HG03066 (cell line): ENCODE measurements around the gene CLTC.

Source experiments
- ATAC-seq: cut with Tn5 transposase; IDR thresholded peaks from one replicate; pipeline ENCODE4 v1.9.1; 2021; ENCODE audit warnings: low read depth; ENCODE audit not compliant: unreplicated experiment

CLTC gene

DNA sequence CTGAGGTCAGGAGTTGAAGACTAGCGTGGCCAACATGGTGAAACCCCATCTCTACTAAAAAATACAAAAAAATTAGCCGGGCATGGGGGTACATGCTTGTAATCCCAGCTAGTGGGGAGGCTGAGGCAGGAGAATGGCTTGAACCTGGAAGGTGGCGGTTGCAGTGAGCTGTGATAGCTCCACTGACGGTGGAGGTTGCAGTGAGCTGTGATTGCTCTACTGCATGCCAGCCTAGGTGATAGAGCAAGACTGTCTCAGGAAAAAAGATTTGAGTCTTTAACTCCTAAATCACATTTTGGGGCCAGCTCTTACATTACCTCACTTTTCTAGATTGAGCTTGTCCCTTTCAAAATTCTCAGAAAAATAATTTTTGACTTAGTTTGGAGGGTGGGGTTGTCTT, 102.9 kb downstream of the CLTC start:
- no peak for ATAC-seq

DNA sequence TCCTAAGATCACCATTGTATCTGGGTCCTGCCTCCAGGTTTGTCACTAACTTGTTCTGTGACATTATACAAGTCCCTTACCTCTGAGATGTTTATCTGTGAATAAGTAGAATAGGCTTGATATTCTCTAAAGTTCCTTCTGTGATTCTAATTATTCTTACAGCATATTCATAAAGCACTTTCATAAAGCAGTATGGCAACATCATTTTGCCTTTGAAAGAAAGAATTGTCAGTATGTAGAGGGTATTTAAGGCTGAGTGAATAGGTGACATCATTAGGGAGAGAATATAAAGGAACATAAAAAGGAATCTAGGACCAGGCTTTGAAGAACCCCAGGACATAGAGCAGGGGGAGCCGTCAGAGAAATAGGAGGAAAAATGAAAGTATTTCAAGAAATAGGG, 103.3 kb downstream of the CLTC start:
- ATAC-seq: no peak

DNA sequence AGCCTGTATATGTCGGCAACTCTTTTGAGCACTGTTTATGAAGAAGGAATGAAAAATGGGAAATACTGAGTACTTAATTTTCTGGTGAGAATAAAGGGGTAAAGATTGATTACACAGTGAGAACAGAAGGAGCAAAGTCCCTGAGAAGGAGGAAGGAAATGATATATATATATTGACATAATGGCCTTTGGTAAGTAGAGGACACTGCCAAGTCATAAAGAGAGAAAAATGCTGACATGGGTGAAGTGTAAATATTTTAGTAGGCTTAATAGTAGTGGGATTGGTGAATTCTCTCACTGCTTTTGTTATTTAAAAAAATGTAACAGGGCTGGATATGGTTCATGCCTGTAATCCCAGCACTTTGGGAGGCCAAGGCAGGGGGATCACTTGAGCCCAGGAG, 103.9 kb downstream of the CLTC start:
- ATAC-seq: no peak

DNA sequence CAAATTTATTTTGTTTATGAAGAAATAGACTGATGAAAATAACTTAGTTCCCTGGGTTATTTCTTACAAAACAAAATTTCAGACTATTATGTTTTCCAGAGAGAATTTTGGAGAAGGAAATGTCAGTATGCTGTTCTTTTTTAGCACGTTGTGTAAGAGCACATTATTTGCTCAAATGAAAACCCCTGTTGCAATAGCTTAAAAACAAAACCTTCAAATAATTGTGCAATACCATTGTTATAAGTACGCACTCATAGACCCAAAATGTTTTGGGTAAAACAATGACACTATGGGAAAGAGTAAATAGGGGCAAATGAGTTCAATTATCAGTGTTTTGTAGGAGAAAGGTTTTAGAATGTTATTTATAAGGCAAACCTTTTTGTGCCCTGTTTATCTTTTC, 106.0 kb downstream of the CLTC start:
- ATAC-seq: no peak

DNA sequence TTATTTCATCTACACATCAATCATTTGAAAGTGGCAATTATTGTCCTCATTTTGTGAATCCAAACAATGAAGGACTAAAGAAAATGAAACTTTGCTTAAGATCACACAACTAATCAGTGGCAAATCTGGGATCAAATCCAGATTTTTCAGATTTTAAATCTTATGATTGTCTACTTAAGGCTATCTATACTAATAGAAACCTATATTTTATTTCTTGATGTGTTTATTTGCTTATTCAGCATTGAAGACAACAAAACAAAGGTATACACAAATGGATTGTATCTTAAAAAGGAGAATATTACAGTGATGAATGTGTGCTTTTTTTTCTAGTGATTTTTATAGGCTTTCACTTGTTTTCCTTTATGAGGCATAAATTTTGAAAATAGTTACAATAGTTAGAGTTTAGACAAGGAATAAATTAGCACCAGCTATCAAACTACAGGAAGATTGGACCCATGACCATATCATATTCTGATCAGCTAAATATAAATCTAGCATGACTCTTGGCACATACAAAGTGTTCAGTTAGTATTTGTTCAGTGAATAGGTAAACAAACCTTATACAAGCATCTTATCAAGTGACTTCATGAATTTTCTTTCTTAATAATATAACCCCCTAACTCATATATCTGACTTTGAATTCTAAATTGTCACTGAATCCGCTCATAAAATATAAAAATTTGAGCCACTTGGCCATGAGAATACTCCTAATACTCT, 108.3 kb downstream of the CLTC start:
- no peak for ATAC-seq

DNA sequence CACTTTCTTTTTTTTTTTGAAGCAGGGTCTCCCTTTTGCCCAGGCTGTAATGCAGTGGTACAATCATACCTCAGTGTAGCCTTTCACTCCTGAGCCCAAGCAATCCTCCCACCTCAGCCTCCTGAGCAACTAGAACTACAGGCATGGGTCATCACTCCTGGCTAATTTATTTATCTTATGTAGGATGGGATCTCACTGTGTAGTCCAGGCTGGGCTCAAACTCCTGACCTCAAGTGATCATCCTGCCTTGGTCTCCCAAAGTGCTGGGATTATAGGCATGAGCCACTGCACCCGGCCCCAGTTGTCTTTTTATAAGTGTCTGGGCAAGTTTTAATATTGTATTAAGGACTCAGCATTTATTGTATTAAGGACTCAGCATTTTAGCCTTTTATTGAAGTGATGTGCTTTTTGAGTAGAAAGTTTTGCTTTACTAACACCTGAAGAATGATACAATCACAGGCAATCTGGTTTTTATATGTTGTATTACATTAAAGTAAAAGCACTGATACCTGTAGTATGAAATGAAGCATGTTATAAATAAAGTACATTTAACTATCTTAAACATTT, 110.7 kb downstream of the CLTC start:
- ATAC-seq: no peak

DNA sequence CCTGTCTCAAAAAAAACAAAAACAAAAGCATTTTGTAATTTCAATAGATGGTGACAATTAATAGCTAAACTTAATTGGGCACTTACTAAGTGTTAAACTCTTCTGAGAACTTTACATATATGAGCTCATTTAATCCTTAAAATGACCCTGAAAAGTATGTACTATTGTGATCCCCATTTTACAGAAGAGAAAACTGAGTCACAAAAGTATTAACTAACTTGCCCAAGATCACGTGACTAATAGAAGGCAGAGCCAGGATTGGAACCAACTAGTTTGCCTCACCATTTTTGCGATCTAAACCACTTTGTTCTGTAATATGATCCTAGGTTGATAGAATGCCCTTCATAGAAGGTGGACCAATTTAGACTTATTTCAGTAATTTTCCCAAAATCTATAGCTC, 114.0 kb downstream of the CLTC start:
- ATAC-seq: no peak

DNA sequence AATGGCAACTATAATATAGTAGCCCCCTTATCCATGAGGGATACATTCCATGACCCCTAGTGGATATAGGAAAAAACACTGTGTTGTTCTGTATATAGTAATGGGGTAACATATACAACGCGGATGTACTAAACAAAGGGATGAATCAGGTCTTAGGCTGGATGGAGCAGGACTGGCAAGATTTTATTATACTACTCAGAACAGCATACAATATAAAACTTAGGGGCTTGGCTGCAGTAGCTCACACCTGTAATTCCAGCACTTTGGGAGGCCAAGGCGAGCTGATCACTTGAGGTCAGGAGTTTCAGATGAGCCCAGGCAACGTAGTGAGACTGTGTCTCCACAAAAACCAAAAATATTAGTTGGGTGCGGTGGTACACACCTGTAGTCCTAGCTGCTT, 114.5 kb downstream of the CLTC start:
- no peak for ATAC-seq

DNA sequence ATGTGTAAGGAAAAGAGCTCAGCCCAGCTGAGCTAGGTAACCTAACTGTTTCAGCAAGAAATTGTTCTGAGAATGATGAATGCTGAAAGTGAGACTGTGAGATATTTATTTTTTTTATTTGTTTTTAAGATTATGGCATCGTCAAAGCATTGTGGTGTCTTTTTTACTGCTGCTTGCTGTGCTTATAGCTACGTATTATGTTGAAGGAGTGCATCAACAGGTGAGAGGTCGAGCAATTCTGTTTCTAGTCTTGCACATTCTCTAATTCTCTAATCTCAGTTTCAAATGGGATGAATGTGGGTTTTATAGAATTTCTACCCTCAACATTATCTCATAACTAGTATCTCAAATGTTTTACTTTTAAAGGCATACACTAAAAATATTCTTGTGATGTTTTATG, 117.6 kb downstream of the CLTC start:
- ATAC-seq: no peak

DNA sequence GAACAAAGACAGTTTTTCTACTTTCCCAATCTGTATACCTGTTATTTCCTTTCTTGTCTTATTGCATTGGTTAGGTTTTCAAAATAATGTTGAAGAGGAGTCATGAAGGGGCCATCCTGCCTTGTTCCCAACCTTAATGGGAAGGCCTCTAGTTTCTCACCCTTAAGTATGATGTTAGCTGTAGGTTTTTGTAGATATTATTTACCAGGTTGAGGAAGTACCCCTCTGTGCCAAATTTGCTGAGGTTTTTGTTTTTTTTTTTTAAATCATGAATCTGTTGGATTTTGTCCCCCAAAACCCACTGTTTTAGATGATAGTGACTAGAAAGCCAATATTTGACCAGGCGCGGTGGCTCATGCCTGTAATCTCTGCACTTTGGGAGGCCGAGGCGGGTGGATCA, 124.1 kb downstream of the CLTC start:
- no peak for ATAC-seq

DNA sequence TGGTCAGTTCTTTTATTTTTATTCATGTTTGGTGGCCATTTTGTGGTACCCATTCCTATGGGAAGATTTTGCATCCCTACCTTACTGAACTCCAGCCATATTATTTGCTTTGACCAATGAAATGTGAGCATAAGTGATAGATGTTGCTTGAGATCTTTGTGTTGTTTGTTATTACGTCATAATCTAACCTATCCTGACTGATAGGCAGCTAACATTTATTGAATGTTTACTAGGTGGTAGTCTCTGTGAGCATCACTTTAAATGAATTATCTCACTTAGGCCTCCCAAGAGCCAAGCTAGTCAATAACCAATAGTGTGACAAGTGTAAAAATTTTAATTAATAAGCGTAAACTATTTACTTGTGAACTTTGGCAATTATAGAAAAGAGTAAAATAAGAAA, 125.3 kb downstream of the CLTC start:
- ATAC-seq: no peak
